ENCODE results near the gene TNFRSF1B.

DNA sequence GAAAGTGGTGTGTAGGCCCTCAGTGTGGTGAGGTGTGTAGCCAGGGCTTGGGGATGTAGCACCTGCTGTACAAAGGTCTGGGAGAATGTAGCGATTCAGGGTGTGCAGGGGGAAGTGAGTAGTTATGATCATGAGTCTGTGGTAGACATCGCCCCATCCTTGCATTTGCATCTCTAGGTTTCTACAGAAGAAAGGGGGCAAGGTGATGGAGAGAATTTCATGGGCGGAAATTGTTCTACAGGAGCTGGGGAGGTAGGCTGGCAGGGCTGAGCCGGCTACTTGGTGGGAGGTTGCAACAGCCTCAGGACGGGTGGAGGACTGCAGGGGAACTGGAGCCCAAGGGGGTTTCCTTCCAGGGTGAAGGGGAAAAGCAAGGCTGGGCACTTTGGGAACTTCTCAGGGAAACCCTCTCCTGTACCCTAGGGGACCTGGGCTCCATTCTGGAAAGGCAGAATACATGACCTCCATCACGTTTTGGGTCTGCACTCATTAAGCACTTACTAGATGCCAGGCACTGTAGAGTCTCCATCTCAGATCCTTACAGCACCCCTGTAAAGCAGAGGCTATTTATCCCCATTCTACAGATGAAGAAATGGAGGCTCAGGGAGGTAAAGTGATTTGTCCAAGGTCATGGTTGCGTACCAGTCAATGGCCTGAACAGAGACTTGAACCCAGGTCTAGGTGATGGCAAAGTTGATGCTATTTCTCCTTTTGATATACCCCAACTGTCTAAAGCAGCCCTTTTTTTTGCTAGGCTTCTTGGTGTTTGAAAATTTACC is 14.5 kb upstream of the TNFRSF1B start:
- TF ChIP-seq, protein P1, sequence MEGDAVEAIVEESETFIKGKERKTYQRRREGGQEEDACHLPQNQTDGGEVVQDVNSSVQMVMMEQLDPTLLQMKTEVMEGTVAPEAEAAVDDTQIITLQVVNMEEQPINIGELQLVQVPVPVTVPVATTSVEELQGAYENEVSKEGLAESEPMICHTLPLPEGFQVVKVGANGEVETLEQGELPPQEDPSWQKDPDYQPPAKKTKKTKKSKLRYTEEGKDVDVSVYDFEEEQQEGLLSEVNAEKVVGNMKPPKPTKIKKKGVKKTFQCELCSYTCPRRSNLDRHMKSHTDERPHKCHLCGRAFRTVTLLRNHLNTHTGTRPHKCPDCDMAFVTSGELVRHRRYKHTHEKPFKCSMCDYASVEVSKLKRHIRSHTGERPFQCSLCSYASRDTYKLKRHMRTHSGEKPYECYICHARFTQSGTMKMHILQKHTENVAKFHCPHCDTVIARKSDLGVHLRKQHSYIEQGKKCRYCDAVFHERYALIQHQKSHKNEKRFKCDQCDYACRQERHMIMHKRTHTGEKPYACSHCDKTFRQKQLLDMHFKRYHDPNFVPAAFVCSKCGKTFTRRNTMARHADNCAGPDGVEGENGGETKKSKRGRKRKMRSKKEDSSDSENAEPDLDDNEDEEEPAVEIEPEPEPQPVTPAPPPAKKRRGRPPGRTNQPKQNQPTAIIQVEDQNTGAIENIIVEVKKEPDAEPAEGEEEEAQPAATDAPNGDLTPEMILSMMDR (conservative IDR thresholded peaks at IDR 0.05; ENCODE audit: low read depth in 2 of 2), result no peak
- TF ChIP-seq, protein P2, sequence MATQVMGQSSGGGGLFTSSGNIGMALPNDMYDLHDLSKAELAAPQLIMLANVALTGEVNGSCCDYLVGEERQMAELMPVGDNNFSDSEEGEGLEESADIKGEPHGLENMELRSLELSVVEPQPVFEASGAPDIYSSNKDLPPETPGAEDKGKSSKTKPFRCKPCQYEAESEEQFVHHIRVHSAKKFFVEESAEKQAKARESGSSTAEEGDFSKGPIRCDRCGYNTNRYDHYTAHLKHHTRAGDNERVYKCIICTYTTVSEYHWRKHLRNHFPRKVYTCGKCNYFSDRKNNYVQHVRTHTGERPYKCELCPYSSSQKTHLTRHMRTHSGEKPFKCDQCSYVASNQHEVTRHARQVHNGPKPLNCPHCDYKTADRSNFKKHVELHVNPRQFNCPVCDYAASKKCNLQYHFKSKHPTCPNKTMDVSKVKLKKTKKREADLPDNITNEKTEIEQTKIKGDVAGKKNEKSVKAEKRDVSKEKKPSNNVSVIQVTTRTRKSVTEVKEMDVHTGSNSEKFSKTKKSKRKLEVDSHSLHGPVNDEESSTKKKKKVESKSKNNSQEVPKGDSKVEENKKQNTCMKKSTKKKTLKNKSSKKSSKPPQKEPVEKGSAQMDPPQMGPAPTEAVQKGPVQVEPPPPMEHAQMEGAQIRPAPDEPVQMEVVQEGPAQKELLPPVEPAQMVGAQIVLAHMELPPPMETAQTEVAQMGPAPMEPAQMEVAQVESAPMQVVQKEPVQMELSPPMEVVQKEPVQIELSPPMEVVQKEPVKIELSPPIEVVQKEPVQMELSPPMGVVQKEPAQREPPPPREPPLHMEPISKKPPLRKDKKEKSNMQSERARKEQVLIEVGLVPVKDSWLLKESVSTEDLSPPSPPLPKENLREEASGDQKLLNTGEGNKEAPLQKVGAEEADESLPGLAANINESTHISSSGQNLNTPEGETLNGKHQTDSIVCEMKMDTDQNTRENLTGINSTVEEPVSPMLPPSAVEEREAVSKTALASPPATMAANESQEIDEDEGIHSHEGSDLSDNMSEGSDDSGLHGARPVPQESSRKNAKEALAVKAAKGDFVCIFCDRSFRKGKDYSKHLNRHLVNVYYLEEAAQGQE (IDR thresholded peaks at IDR 0.05; ENCODE audit: unreplicated experiment), result no peak
- no peak for TF ChIP-seq EZH2 (IDR thresholded peaks at IDR 0.05; ENCODE audit: low read depth, unreplicated experiment)

Measured in GM23338 (cell line).